Neural cell (in vitro differentiated cells): Measurements from ENCODE around the gene HOXA3. TPM values are rescaled to one million over a fixed set of nuclear protein-coding genes. Genes with fewer than 3 reads are reported as not detected.

Experiments
- H2AFZ ChIP-seq: fragments of 200-600, 300-800 bp; sonication (generic), shearing (Covaris generic); 2 replicates; pipeline ENCODE4 v1.6.0; 2014; ENCODE audit warnings: low read depth, mild to moderate bottlenecking, antibody characterized with exemption, low read length, moderate library complexity
- H3F3A ChIP-seq: fragments of 200-600 bp; shearing (Covaris generic); 2 replicates; pipeline ENCODE4 v1.6.1; 2016; ENCODE audit warnings: mild to moderate bottlenecking, moderate library complexity, mixed read lengths, antibody characterized with exemption, low read length; ENCODE audit not compliant: insufficient read depth, poor library complexity, severe bottlenecking
- H3K27ac ChIP-seq: fragments of 200-600, 300-800 bp; sonication (generic), shearing (Covaris generic); 2 replicates; pipeline ENCODE4 v1.5.1; 2014; ENCODE audit warnings: mild to moderate bottlenecking, low read length, moderate library complexity
- H3K27me3 ChIP-seq: fragments of 300-800, 200-600 bp; sonication (generic), shearing (Covaris generic); 2 replicates; pipeline ENCODE4 v1.6.0; 2014; ENCODE audit warnings: mild to moderate bottlenecking, low read depth, low read length, moderate library complexity; ENCODE audit not compliant: insufficient read depth
- H3K36me3 ChIP-seq: fragments of 300-800, 200-600 bp; sonication (generic), shearing (Covaris generic); 2 replicates; pipeline ENCODE4 v1.5.1; 2014; ENCODE audit warnings: mild to moderate bottlenecking, antibody characterized with exemption, low read length, moderate library complexity; ENCODE audit not compliant: insufficient read depth
- H3K4me2 ChIP-seq: fragments of 300-800, 200-600 bp; sonication (generic), shearing (Covaris generic); 2 replicates; pipeline ENCODE4 v1.6.0; 2014; ENCODE audit warnings: mild to moderate bottlenecking, low read length
- H3K4me3 ChIP-seq: fragments of 300-800, 200-600 bp; sonication (generic), shearing (Covaris generic); 2 replicates; pipeline ENCODE4 v1.5.1; 2014; ENCODE audit warnings: mild to moderate bottlenecking, low read length, moderate library complexity
- H3K79me2 ChIP-seq: fragments of 200-600 bp; shearing (Covaris generic); replicated peaks from 2 replicates; pipeline ENCODE4 v1.6.0; 2014; ENCODE audit warnings: mild to moderate bottlenecking, low read length, moderate library complexity; ENCODE audit not compliant: insufficient read depth
- H3K9ac ChIP-seq: fragments of 300-800, 200-600 bp; sonication (generic), shearing (Covaris generic); 2 replicates; pipeline ENCODE4 v1.6.1; 2016; ENCODE audit warnings: mild to moderate bottlenecking, low read length, mixed read lengths
- H3K9me2 ChIP-seq: fragments of 200-600 bp; shearing (Covaris generic); 2 replicates; pipeline ENCODE4 v1.6.1; 2016; ENCODE audit warnings: mild to moderate bottlenecking, low read length, mixed read lengths; ENCODE audit not compliant: insufficient read depth
- H3K9me3 ChIP-seq: fragments of 200-600, 300-800 bp; sonication (generic), shearing (Covaris generic); 2 replicates; pipeline ENCODE4 v1.6.1; 2016; ENCODE audit warnings: mild to moderate bottlenecking, mixed run types, low read length, moderate library complexity, mixed read lengths
- H4K20me1 ChIP-seq: fragments of 200-600 bp; shearing (Covaris generic); 2 replicates; pipeline ENCODE4 v1.6.1; 2016; ENCODE audit warnings: mild to moderate bottlenecking, mixed run types; ENCODE audit not compliant: insufficient read depth
- CTCF ChIP-seq: fragments of 450-650 bp; IDR thresholded peaks from 2 replicates; pipeline ENCODE4 v1.5.1; 2014; ENCODE audit warnings: antibody characterized with exemption, mild to moderate bottlenecking, moderate library complexity; ENCODE audit not compliant: poor library complexity, severe bottlenecking
- EP300 ChIP-seq: fragments of 450-650 bp; conservative IDR thresholded peaks from 2 replicates; pipeline ENCODE4 v1.6.1; 2014; ENCODE audit warnings: antibody characterized with exemption, mild to moderate bottlenecking, moderate library complexity; ENCODE audit not compliant: poor library complexity, severe bottlenecking
- EZH2 ChIP-seq: fragments of 200-600, 300-800 bp; shearing (Covaris generic), sonication (generic); IDR thresholded peaks from 2 replicates; pipeline ENCODE4 v1.6.1; 2014; ENCODE audit warnings: antibody characterized with exemption, low read length, borderline replicate concordance, mild to moderate bottlenecking; ENCODE audit not compliant: insufficient read depth, poor library complexity, severe bottlenecking
- MXI1 ChIP-seq: fragments of 450-650 bp; conservative IDR thresholded peaks from 2 replicates; pipeline ENCODE4 v1.6.1; 2014; ENCODE audit warnings: antibody characterized with exemption, mild to moderate bottlenecking; ENCODE audit not compliant: poor library complexity, severe bottlenecking
- POLR2AphosphoS5 ChIP-seq: IDR thresholded peaks from 2 replicates; pipeline ENCODE4 v1.6.1; 2012
- RAD21 ChIP-seq: fragments of 450-650 bp; conservative IDR thresholded peaks from 2 replicates; pipeline ENCODE4 v1.6.1; 2014; ENCODE audit warnings: antibody characterized with exemption, mild to moderate bottlenecking, moderate library complexity
- REST ChIP-seq: IDR thresholded peaks from 2 replicates; pipeline ENCODE4 v1.6.1; 2012; ENCODE audit warnings: borderline replicate concordance
- SMC3 ChIP-seq: fragments of 450-650 bp; conservative IDR thresholded peaks from 2 replicates; pipeline ENCODE4 v1.6.1; 2014; ENCODE audit warnings: antibody characterized with exemption, mild to moderate bottlenecking, moderate library complexity; ENCODE audit not compliant: poor library complexity
- TAF1 ChIP-seq: IDR thresholded peaks from 2 replicates; pipeline ENCODE4 v1.6.1; 2012; ENCODE audit warnings: low read depth
- polyA plus RNA-seq: library from polyadenylated mRNA; depleted of rRNA; stranded (reverse); fragments of >200 nt; gene quantifications from 2 replicates; pipeline ENCODE4 v1.2.3, GENCODE V29; 2014

The HOXA3 gene
- polyA plus RNA-seq, 1 donor from 2014 or later = not detected

- H2AFZ ChIP-seq = no peak overlapping the region
- H3K79me2 ChIP-seq = no peaks in the 10 kb centered on the region
- no peak overlapping the region for H3K4me3 ChIP-seq
- H3K4me2 ChIP-seq = no peak overlapping the region
- peaks cover 100% of the 10 kb centered on the region for H3K27me3 ChIP-seq
- H3K9me2 ChIP-seq = no peaks in the 10 kb centered on the region
- TF ChIP-seq MXI1 (no peak), SMC3 (no peak), EP300 (no peak), EZH2 (no peak), TAF1 (no peak), CTCF (no peak), POLR2AphosphoS5 (no peak), REST (no peak), RAD21 (no peak)
- H4K20me1 ChIP-seq = no peaks in the 10 kb centered on the region
- no peak overlapping the region for H3K27ac ChIP-seq
- H3K9me3 ChIP-seq = peaks cover 39% of the 10 kb centered on the region
- H3K9ac ChIP-seq = no peak overlapping the region
- no peaks in the 10 kb centered on the region for H3K36me3 ChIP-seq
- no peaks in the 10 kb centered on the region for H3F3A ChIP-seq
Observed at GRCh38 chr7:27146491-27147198, 5.7 kb downstream of the HOXA3 start.

GRCh38 chr7:27145914-27146412 lies 6.4 kb downstream of the HOXA3 start:
- Histone ChIP-seq H3K4me2 (no peak overlapping the region), H3K4me3 (no peak overlapping the region), H3K9me3 (peaks cover 40% of the 10 kb centered on the region), H3K27ac (no peak overlapping the region), H3K9ac (no peak overlapping the region), H4K20me1 (no peaks in the 10 kb centered on the region), H3K9me2 (no peaks in the 10 kb centered on the region), H2AFZ (no peak overlapping the region), H3K36me3 (no peaks in the 10 kb centered on the region), H3K79me2 (no peaks in the 10 kb centered on the region), H3K27me3 (peaks cover 100% of the 10 kb centered on the region), H3F3A (no peaks in the 10 kb centered on the region)
- TF ChIP-seq RAD21 (no peak), TAF1 (no peak), REST (no peak), SMC3 (no peak), EP300 (no peak), EZH2 (no peak), MXI1 (no peak)
